H1 (cell line): Measurements from ENCODE around the gene ZNF83.

Experiments
- CEBPB ChIP-seq: IDR thresholded peaks from 2 replicates; pipeline ENCODE4 v1.6.1; 2012; ENCODE audit warnings: low read depth, low read length
- CHD7 ChIP-seq: fragments of 300-600 bp; sonication (generic); IDR thresholded peaks from 2 replicates; pipeline ENCODE4 v1.7.1; 2012; ENCODE audit warnings: low read length, moderate library complexity, mild to moderate bottlenecking, inconsistent platforms; ENCODE audit not compliant: insufficient replicate concordance
- EP300 ChIP-seq, 2 experiments: IDR thresholded peaks; 1 replicate in 1 of 2; 2 replicates in 1 of 2; pipeline ENCODE4 v1.6.1; 2011 to 2012; ENCODE audit warnings: low read depth in 2 of 2, low read length in 2 of 2, mild to moderate bottlenecking in 2 of 2, borderline replicate concordance in 1 of 2, inconsistent platforms in 1 of 2, moderate library complexity in 1 of 2
- MAX ChIP-seq: IDR thresholded peaks from 2 replicates; pipeline ENCODE4 v1.6.1; 2012; ENCODE audit warnings: inconsistent platforms
- USF2 ChIP-seq: IDR thresholded peaks from 2 replicates; pipeline ENCODE4 v1.6.1; 2011; ENCODE audit warnings: low read length, improper control_type of control experiment
- TF ChIP-seq, protein P1 (sequence below), 3 experiments: IDR thresholded peaks; 1 replicate in 2 of 3; 2 replicates in 1 of 3; pipeline versions ENCODE4 v1.5.1 to v1.6.1; 2011; ENCODE audit warnings: low read length in 3 of 3, mild to moderate bottlenecking in 3 of 3, inconsistent platforms in 2 of 3, low read depth in 1 of 3, moderate library complexity in 1 of 3; ENCODE audit not compliant: insufficient read depth in 1 of 3; ENCODE audit errors: control extremely low read depth in 1 of 3

GRCh38 chr19:52599241-52599640, 38.9 kb downstream of the ZNF83 start:
- TF ChIP-seq USF2 (no peak), EP300 (IDR thresholded peaks at IDR 0.05; ENCODE audit: borderline replicate concordance in 1 of 2, low read depth in 2 of 2, low read length in 2 of 2) (no peak), CHD7 (no peak), CEBPB (no peak), MAX (no peak)
- TF ChIP-seq, protein P1, sequence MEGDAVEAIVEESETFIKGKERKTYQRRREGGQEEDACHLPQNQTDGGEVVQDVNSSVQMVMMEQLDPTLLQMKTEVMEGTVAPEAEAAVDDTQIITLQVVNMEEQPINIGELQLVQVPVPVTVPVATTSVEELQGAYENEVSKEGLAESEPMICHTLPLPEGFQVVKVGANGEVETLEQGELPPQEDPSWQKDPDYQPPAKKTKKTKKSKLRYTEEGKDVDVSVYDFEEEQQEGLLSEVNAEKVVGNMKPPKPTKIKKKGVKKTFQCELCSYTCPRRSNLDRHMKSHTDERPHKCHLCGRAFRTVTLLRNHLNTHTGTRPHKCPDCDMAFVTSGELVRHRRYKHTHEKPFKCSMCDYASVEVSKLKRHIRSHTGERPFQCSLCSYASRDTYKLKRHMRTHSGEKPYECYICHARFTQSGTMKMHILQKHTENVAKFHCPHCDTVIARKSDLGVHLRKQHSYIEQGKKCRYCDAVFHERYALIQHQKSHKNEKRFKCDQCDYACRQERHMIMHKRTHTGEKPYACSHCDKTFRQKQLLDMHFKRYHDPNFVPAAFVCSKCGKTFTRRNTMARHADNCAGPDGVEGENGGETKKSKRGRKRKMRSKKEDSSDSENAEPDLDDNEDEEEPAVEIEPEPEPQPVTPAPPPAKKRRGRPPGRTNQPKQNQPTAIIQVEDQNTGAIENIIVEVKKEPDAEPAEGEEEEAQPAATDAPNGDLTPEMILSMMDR (IDR thresholded peaks at IDR 0.05; ENCODE audit: control extremely low read depth in 1 of 3, insufficient read depth in 1 of 3, low read depth in 1 of 3, low read length in 3 of 3), result no peak
